Ishikawa (cell line): ENCODE data around the gene YARS1.

Experiments used
- EGR1 ChIP-seq: IDR thresholded peaks from 2 replicates; pipeline ENCODE4 v1.6.1; 2012
- EP300 ChIP-seq: IDR thresholded peaks from 2 replicates; pipeline ENCODE4 v1.6.1; 2012; ENCODE audit warnings: borderline replicate concordance
- RAD21 ChIP-seq: IDR thresholded peaks from 2 replicates; pipeline ENCODE4 v1.6.1; 2012; ENCODE audit warnings: low read depth
- REST ChIP-seq: IDR thresholded peaks from 2 replicates; pipeline ENCODE4 v1.6.1; 2012; ENCODE audit warnings: low read depth, mild to moderate bottlenecking
- TCF12 ChIP-seq: IDR thresholded peaks from 2 replicates; pipeline ENCODE4 v1.6.1; 2012; ENCODE audit warnings: low read depth
- YY1 ChIP-seq: IDR thresholded peaks from 2 replicates; pipeline ENCODE4 v1.6.1; 2012; ENCODE audit warnings: low read depth
- ZBTB7A ChIP-seq: IDR thresholded peaks from 2 replicates; pipeline ENCODE4 v1.6.1; 2012; ENCODE audit warnings: low read depth
- TF ChIP-seq, protein P1 (sequence below): IDR thresholded peaks from 2 replicates; pipeline ENCODE4 v1.6.1; 2012

DNA sequence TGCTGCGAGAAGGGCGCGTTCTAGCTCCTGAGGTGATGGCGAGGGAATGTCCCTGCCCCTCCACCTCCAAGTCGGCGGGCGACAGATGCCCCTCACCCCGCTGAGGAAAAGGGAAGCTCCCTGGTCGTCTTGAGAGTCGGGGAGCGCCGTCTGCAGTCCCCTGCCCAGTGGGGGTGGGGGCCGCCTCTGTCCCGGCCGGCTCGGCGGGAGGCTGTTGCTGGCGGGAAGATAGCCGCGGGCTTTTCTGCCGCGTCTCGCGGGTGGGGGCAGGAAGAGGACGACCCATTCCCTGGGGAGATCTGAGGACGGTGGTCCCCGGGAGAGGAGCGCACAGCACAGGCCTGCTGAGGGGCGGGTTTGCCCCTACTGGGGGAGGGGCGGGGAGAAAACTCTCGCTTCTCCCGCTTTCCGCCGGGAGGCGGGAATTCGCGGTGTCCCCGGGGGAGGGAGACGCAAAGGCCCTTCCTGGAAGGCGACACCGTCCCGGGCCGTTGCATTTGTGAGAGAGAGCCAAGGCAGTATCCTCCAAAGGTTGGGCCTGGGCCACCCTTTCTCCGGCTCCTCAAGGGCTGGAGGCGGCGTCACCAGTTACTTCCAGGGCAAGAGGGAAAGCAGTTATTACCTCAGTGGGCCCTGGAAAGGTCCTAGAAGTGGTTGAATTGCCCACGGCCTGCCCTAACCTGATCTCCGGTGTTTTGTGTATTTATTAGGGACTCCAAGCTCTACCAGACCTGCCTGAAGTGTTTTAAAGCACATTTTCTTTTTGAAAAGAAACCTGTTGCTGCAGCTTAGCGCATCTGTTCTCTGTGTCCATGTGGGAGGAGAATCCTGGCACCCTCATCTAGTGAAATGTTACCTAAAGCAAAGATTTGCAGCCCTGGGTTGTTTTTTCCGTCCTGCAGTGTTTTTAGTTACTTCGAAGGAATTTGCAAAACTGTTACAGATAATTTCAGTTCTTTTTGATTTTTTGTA lies 943 bp upstream of the YARS1 start:
- TF ChIP-seq RAD21 (no peak), REST (no peak), EGR1 (no peak), ZBTB7A (0 out of 2 replicates have a peak, but pooled peaks have one; percentile 23), TCF12 (no peak), EP300 (no peak), YY1 (no peak; the same call in 1 of the 2 replicates)
- TF ChIP-seq, protein P1, sequence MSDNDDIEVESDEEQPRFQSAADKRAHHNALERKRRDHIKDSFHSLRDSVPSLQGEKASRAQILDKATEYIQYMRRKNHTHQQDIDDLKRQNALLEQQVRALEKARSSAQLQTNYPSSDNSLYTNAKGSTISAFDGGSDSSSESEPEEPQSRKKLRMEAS = no peak; the same call in 1 of the 2 replicates
